HG02885 (cell line): Measurements from ENCODE around the gene GPS2.

Experiments
- ATAC-seq: cut with Tn5 transposase; IDR thresholded peaks from one replicate; pipeline ENCODE4 v1.9.1; 2021; ENCODE audit warnings: mild to moderate bottlenecking; ENCODE audit not compliant: unreplicated experiment, poor library complexity

The GPS2 gene

GRCh38 chr17:7321466-7321865 is 6.3 kb upstream of the GPS2 start:
- ATAC-seq, result no peak

- no peak for ATAC-seq
Observed at GRCh38 chr17:7318121-7318860, 3.1 kb upstream of the GPS2 start.

GRCh38 chr17:7317161-7317803 is 2.1 kb upstream of the GPS2 start:
- no peak for ATAC-seq

- ATAC-seq, result peak; percentile 4
Observed at GRCh38 chr17:7315570-7316235, 543 bp upstream of the GPS2 start.

DNA sequence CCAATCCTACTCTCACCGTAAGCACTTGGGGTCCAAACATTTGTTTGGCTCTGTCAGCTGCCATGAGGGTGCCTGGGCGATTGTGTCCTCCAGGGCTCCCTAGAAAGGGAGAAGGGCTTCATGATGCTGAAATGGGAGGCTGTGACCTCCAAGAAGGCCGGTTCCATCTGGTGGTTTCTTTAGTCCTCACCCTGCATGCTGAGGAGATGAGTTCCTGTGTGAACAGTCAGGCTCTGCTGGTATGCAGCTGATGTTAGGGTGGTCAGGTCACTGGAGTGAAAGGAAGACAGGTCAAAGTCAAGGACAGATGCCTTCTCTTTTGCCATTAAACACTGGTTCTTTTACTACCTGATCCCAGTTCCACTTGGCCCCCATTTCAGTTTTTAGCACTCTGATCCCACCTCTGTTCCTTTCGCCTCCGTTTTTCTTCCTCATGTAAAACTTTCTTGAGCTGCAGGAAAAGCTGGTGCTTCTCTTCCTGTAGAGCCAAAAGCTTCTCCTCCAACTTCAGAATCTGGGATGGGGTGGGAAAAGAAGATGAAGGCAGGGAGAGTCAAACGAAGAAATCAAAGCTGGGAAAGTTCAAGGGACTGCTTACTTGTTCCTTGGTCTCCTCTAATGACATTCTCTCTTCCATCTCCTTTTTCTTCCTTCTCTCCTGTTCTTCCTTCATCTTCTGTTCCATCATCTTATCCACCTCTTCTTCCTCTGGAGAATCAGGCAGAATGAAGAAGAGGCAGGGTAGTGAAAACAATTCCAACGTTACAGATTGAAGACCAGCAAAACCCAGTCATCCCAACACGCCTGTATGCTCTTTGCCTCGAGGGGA is 1.1 kb downstream of the GPS2 start:
- no peak for ATAC-seq

DNA sequence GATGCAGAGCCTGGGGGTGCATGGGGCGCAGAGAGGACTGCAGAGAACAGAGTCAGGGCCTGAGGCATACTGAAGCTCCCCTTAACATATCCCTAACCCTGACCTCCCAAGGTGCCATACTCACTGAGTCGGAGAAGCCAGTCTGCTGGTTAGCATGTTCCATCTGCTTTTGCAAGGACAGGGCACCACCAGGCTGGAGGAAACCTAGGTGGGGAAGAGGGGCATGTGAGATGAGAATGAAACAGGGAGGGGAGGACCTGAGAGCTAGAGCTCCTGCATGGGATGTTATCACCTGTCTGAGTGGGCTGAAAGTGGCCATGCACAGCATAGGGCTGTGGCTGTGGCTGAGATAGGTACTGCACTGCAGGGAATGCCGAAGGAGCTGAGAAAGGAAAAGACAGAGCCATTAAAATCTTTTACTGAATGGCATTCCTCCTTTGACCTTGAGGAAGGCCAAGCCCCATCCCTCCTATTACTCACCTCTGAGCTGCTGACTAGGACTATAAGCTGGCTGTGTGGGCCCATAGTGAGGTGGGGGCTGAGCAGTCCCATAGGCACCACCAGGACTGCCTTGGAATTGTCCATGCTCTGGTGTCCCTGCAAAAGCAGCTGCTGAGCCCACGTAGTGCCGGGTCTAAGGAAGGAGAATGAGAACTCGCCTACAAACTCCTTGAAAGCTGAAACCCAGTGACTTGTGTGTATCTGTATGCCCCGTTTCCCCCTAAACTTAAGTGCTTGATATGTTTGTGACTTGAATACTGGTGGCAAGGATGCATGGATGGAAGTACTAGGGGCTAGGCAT is 1.9 kb downstream of the GPS2 start:
- ATAC-seq, result no peak

DNA sequence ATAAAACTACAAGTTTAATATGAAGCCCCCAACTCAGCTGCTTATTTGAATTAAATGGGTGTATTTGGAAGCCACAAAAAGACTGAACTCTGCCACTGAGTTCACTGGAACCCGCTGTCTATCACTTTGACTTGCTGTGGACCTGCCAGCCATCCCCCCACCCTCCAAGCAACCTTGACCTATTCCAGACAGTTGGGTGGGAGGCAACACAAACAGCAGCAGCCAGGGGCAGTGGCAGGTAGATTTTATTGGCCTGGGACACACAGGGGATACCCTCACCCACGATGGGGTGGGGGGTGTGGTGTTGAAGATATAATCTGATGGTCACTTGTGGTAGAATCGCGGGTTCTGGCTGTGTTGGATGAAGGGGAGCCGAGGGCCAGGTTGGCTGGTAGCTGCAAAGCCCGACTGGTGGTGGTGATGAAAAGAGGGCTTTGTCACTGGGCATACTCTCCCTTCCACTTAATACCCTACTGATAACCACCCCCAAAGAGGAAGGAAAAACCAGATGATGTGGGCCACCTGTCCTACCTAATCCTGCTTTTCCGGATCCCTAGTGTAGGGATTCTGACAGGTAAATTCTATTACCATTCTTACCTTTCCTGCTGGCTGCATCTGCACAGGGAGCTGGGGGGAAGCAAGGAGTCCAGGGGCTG is 2.6 kb downstream of the GPS2 start:
- ATAC-seq, result no peak

DNA sequence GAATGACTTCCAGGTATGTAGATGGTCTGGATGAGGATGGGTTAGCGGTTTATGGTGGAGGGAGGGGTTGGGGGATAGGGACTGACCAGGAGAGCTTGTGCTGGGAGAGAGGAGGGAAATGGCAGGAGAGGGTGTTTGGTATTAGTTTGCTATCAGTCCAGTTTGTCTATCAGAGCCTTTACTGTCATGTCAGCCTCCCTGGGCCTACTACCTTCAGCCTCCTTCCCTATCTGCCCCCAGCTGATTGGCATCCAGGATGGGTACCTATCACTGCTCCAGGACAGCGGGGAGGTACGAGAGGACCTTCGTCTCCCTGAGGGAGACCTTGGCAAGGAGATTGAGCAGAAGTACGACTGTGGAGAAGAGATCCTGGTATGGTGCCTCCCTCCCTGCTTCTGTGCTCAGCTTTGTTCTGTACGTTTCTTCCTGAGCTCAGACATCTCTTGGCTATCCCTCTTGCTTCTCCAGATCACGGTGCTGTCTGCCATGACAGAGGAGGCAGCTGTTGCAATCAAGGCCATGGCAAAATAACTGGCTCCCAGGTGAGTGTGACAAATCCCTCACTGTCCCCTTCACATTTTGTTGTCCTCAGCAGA is 4.0 kb downstream of the GPS2 start:
- ATAC-seq, result no peak

DNA sequence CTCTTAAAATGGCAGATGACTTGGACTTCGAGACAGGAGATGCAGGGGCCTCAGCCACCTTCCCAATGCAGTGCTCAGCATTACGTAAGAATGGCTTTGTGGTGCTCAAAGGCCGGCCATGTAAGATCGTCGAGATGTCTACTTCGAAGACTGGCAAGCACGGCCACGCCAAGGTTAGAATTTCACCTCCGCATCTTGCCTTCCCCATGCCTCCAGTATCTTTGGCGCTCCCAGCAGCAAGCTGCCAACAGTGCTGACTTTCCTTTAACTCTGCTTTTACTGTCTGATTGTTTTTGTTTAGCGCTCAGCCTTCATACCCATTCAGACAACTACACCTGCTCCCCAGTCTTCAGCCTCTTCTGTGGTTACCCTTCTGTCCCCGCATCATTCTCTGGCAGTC is 5.5 kb downstream of the GPS2 start:
- ATAC-seq, result no peak

DNA sequence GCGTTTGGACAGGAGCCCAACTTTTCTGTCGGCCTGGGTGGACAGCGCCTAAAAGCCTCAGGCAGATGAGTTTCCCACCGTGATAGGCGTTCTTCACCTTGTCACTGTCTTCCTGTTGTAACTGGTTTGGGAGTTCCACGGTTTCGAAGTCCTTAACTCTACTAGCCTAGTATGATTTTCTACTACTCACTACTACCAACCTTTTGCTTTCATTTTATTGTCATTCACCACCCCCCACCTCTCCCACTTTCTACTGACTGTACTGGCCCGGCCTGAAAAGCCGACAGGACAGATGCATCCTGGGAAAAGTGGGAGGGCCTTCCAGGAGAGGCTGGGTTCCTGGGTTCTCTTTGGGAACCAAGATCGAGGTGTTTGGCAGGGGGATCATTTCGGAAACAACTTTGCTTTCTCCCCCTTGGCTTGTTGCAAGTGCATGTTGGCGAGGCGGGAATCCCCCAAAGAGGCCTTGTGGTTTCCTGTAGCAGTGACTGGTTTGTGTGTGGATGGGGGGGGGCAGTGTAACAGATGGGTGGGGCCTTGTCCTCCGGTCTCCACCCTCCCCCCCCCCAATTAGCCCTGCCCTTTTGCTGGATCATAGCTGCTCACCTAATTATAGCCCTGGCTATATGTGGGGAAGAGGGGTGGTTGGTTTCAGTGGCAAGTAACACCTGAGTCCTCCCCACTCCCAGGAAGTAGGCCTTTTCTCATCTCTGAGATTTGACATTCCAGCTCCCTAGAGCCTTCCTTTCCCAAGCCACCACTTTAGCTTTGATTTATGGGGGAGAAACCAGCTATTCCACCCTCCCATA is 6.3 kb downstream of the GPS2 start:
- no peak for ATAC-seq

- ATAC-seq, result peak; percentile 9
Observed at GRCh38 chr17:7307686-7308624, 7.2 kb downstream of the GPS2 start.

- peak; percentile 75 for ATAC-seq
Observed at GRCh38 chr17:7306911-7307685, 8.1 kb downstream of the GPS2 start, which contains the start of gene EIF5A. Gene EIF5A (plus strand): TSS chr17:7307628. CDS start chr17:7309636, 2,008 bp downstream.

DNA sequence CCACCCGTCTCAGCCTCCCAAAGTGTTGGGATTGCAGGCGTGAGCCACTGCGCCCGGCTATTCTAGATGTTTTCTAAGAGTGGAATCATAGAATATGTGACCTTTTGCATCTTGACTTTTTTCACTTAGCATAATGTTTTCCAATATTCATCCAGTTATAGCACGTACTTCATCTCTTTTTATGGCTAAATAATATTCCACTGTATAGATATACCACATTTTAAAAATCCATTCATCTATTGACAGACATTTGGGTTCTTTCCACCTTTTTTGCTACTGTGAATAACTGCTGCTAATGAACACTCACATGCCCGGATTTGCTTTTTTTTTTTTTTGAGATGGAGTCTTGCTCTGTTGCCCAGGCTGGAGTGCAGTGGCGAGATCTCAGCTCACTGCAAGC is 11.0 kb downstream of the GPS2 start:
- ATAC-seq, result no peak

- no peak for ATAC-seq
Observed at GRCh38 chr17:7296189-7296861, 18.8 kb downstream of the GPS2 start.

- ATAC-seq, result no peak
Observed at GRCh38 chr17:7295230-7296180, 19.7 kb downstream of the GPS2 start.
